ENCODE data around the gene SNRNP25.

The SNRNP25 gene

DNA sequence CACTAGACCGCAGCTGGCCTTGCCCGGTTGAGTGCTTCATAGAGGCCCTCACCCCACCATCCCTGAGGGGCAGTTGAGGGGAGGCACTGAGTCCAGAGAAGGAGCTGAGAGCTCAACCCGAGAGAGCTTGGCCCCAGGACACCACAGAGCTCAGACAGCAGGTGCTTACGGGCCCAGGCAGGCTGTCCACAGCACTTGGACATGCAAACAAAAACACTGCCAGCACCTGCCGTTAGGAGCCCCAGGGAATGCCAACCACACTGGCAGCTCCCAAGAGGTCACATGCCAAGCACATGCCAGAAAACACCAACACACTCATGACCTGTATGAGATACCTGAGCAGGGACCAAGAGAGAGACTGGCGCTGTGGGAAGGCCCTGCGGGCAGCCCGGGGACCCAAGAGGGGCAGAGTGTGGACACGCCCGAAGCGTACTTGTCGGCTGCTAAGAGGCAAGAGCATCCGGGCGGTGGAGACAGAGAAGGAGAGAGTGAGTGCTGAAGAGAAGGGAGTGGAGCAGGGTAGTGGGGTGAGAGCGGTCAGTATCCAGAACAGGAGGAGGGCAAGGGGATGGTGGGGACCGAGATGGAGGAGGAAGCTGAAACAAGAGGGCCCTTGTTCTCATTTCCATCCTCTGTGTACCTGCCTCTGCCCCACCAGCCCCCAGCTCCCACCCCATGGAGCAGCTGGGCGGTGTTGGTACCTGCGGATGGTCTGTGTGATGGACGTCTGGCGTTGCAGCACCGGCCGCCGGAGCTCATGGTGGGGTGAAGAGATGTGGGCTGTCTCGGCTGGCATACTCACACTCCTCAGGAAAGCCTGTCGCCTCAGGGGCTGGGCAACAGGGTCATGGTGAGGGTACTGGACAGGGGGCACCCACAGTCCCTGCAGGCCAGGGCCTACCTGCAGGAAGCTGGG is 10.6 kb downstream of the SNRNP25 start:
- DNase-seq: no peak

GRCh38 chr16:64914-65255 is 11.3 kb downstream of the SNRNP25 start:
- DNase-seq: no peak

GRCh38 chr16:65745-66144 is 12.1 kb downstream of the SNRNP25 start:
- DNase-seq: peak; percentile 88

- DNase-seq: no peak
Observed at GRCh38 chr16:66309-67182, 12.9 kb downstream of the SNRNP25 start.

DNA sequence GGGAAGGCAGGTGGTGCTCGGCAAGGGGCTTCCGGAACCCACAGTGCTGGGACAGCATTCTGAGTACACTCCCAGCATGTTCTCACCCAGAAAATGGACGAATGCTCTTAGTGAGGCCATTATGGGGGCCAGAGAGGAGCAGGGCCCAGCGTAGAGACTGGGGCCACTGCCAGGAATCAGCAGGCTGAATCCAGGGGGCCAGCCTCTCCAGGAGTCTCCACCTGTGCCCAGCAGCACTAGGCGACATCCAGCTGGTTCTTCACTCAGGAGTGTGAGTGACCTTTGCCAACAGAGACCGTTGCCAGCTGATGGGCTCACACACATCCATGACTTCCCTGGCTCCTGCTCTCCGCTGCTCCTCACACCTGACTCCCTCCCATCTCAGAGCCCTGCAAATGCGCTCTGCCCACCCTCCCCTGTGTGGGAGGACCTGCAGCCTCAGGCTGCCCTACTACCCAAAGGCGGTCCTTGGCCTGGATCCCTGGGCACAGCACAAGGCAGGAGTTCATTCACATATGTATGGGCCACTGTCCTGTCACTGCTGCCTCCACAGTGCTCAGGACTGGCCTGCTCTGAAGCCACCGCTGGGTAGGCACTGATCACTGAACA is 13.7 kb downstream of the SNRNP25 start:
- no peak for DNase-seq

- no peak for DNase-seq
Observed at GRCh38 chr16:67884-68789, 14.5 kb downstream of the SNRNP25 start.

GRCh38 chr16:69181-69580 is 15.6 kb downstream of the SNRNP25 start:
- DNase-seq: no peak

- no peak for DNase-seq
Observed at GRCh38 chr16:71210-71539, 17.5 kb downstream of the SNRNP25 start.

- no peak for DNase-seq
Observed at GRCh38 chr16:71540-72401, 18.1 kb downstream of the SNRNP25 start.

- no peak for DNase-seq
Observed at GRCh38 chr16:72561-73548, 19.2 kb downstream of the SNRNP25 start, which contains the start of gene RHBDF1. Gene RHBDF1, minus strand, starts transcription at chr16:72631. Its CDS starts 7,616 bp downstream, at chr16:65015.

- DNase-seq: no peak
Observed at GRCh38 chr16:74051-74746, 20.6 kb downstream of the SNRNP25 start.

GRCh38 chr16:74747-75334 is 21.2 kb downstream of the SNRNP25 start:
- DNase-seq: no peak

DNA sequence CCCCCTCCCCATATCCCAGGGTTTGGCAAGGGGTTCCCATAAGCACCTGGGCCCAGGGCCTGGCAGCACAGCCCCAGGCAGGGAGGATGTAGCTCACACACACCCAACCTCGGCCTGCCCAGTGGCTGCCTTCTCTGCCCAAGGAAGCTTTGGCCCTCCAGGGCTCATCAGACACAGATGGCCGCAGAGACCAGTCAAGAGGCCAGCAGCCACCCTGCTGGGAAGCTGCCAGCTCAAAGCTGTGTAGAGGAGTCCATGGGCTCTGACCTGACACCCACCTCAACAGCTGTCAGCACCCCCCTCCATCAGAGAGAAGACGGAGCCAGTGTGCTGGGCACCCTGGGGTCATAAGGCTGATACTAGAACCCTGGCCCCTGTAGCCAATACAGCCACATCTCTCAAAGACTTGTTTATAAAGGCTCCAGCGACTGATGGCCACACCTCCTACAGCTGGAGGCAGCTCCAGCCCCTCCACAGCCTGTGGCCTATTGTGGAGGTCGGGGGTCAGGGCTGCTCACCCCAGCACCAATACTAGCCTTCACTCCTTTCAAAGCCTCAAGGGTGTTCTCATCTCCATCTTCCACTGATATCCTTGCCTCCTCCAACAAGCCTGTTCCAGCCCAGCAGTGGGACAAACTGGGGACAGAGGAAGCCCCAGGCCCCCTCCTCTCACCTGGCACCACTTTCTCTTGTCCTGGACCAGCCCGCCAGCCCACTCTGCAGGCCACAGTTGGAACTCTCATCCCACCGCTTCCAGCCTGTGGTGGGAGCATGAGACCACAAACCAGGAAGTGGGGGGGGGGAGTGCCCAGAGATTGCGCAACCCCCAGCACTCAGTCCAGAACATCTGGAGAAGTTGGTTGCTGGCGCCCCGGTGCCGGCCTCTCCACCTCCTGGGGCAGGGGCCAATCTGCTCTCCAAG is 22.2 kb downstream of the SNRNP25 start:
- DNase-seq: peak; percentile 22

GRCh38 chr16:76535-77272 is 23.1 kb downstream of the SNRNP25 start:
- peak; percentile 35 for DNase-seq

- DNase-seq: peak; percentile 45
Observed at GRCh38 chr16:77273-77806, 23.7 kb downstream of the SNRNP25 start.

- peak; percentile 89 for DNase-seq
Observed at GRCh38 chr16:77807-78443, 24.3 kb downstream of the SNRNP25 start, which contains the start of gene MPG. Gene MPG, plus strand, starts transcription at chr16:78225. Its CDS starts 85 bp downstream, at chr16:78310.

All from CD4-positive, alpha-beta T cell treated with Interleukin-17A for 4 hours (primary cell).